Immature natural killer cell (primary cell): Measurements from ENCODE around the gene NELL1. TPM values are rescaled to one million over a fixed set of nuclear protein-coding genes. Genes with fewer than 3 reads are reported as not detected.

ENCODE experiments used
- DNase-seq, 3 donors: peaks; one replicate each; pipeline ENCODE4 v3.0.0; 2022; ENCODE audit warnings: mixed read lengths in 1 of 3
- H3K27ac Mint-ChIP-seq, 6 donors: one replicate each; pipeline ENCODE4 v1.8.0; 2020; ENCODE audit warnings: mixed read lengths in 6 of 6, mild to moderate bottlenecking in 5 of 6, inconsistent platforms in 4 of 6, moderate library complexity in 3 of 6
- H3K27me3 Mint-ChIP-seq, 3 donors: one replicate each; pipeline ENCODE4 v1.8.0; 2020 to 2021; ENCODE audit warnings: low read depth in 3 of 3, mild to moderate bottlenecking in 3 of 3, mixed read lengths in 3 of 3, moderate library complexity in 3 of 3, inconsistent platforms in 1 of 3
- H3K36me3 Mint-ChIP-seq, 3 donors: one replicate each; pipeline ENCODE4 v1.8.0; 2020; ENCODE audit warnings: mixed read lengths in 3 of 3, inconsistent platforms in 2 of 3, mild to moderate bottlenecking in 2 of 3
- H3K4me1 Mint-ChIP-seq, 2 donors: one replicate each; pipeline ENCODE4 v1.8.0; 2020; ENCODE audit warnings: inconsistent platforms in 2 of 2, mild to moderate bottlenecking in 2 of 2, mixed read lengths in 2 of 2, moderate library complexity in 1 of 2
- H3K4me3 Mint-ChIP-seq, 5 donors: one replicate each; pipeline ENCODE4 v1.8.0; 2020; ENCODE audit warnings: mild to moderate bottlenecking in 5 of 5, mixed read lengths in 5 of 5, inconsistent platforms in 3 of 5, moderate library complexity in 3 of 5
- H3K9me3 Mint-ChIP-seq, 6 donors: one replicate each; pipeline ENCODE4 v1.8.0; 2020; ENCODE audit warnings: mild to moderate bottlenecking in 6 of 6, mixed read lengths in 6 of 6, inconsistent platforms in 4 of 6, moderate library complexity in 3 of 6
- polyA plus RNA-seq, 3 donors: library from polyadenylated mRNA; unstranded; fragments of 300-500 nt; fragmentation: Illumina TruSeq; gene quantifications; one replicate each; pipeline ENCODE4 v1.2.3, GENCODE V29; 2021

The NELL1 gene
- polyA plus RNA-seq, 3 donors from 2014 or later = not detected

DNA sequence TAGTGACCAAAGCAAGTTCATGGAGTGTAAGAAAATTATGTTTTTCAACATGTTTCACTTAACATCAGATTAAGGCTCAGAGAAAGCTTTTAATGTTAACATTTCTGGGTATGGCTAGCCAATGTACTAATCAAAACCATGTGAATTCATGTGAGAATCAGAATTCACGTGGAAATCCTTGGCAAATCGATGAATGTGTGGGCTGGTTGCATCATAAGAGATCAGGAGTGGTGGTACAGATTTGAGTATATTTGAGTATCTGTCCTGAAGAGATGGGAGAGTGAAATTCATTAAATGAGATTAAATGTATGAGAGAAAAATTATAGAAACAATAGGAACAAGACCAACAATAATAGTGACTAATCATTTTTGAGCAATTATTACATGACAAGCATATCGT is 884.9 kb downstream of the NELL1 start:
- H3K36me3 Mint-ChIP-seq = no peaks in the 10 kb centered on the region
- no peak for DNase-seq
- peaks cover 0 to 40% (median 12%) of the 10 kb centered on the region in 6 donors for H3K9me3 Mint-ChIP-seq
- H3K27me3 Mint-ChIP-seq = no peaks in the 10 kb centered on the region
- no peaks in the 10 kb centered on the region for H3K4me1 Mint-ChIP-seq
- no peak overlapping the region for H3K4me3 Mint-ChIP-seq
- no peak overlapping the region for H3K27ac Mint-ChIP-seq

DNA sequence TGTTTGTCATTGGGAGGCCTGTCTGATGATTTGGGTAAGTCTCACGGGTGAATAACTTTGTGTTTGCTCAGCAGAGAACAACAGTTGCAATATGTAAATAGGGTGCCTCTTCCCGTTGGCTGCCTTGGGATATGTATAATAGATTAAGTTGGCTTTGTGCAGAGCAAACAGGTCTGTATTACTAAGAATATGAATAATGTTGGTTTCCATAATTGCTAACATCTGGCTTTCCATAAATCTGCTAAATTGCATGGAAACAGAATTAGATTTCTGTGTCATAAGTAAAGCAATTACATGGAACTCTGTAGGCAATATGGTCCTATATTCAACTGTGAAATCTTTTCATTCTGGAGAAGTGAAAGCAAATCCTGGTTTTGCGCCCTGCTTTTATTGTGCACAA is 887.5 kb downstream of the NELL1 start:
- Mint-ChIP-seq H3K27me3 (no peaks in the 10 kb centered on the region), H3K36me3 (no peaks in the 10 kb centered on the region), H3K27ac (no peak overlapping the region), H3K4me1 (no peaks in the 10 kb centered on the region), H3K9me3 (peaks cover 2 to 41% (median 12%) of the 10 kb centered on the region in 6 donors), H3K4me3 (no peak overlapping the region)
- DNase-seq = no peak

DNA sequence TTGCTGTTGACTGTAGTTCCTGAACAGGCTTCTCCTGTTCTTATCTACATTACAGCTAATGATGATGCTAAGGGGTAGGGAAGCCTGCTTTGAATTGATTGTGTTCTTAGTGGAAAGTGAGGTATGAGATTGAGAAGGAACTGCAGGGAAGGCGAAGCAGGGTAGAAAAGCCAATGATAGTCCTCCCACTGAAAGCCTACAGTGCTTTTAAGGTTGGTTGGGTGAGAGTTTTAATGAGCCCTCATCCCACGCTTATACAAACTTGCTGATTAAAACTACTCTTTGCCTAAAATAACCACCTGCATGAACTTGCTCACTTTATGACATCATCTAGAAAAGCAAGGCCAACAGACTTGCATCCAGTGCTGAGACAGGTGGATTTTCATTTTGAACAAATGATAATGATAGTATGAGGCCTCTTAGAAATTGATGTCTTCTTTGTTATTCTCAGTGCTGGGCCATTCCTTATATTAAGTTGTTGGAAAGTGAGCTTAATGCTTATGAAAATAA is 891.1 kb downstream of the NELL1 start:
- Mint-ChIP-seq H3K4me3 (no peak overlapping the region), H3K4me1 (no peaks in the 10 kb centered on the region), H3K27ac (no peak overlapping the region), H3K9me3 (peaks cover 0 to 31% (median 10%) of the 10 kb centered on the region in 6 donors), H3K36me3 (no peaks in the 10 kb centered on the region), H3K27me3 (peaks cover 0 to 2% (median 0%) of the 10 kb centered on the region in 3 donors)
- DNase-seq = no peak

DNA sequence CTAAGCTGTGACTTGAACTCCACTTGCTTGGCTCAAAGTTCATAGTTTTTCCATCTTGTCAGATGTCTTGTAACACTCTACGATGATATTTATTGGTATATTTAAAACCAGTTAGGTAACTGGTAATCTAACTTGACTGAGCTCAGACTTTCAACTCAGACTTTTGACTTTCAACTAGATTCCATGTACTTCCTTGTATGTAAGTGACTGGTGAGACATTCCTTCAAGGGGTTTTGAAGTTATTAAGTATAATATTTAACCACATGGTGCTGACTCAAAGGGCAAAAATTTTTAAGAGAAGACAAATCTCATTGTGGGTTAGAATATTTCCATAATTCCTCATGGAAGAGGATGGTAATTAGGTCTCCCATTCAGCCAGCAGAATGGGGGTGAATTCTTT is 892.2 kb downstream of the NELL1 start:
- H3K4me1 Mint-ChIP-seq = no peaks in the 10 kb centered on the region

DNA sequence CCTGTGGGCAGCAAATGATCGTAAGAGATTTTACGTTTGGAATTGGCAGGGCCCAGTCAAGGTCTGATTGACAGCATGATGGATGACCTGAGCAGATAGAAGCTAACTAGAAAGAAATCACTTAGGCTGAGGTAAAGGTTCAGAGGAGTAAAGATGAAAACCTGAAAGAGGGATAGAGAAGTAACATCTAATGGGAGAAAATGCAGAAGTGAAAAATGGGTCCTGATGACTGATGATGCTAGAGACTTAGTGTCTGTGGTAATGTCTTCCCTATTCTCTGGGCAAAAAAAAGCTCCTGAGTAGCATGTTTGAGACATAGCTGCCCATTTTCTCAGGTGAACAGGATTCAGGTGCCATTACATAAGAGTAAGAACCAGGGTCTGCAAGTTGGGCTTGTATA is 894.7 kb downstream of the NELL1 start:
- no peak overlapping the region for H3K27ac Mint-ChIP-seq
- H3K9me3 Mint-ChIP-seq = peaks cover 0 to 32% (median 8%) of the 10 kb centered on the region in 6 donors
- no peaks in the 10 kb centered on the region for H3K36me3 Mint-ChIP-seq
- H3K4me3 Mint-ChIP-seq = no peak overlapping the region
- no peaks in the 10 kb centered on the region for H3K4me1 Mint-ChIP-seq
- H3K27me3 Mint-ChIP-seq = peaks cover 0 to 2% (median 0%) of the 10 kb centered on the region in 3 donors
- no peak for DNase-seq

More for the DNA sequence above, 892.2 kb downstream of the NELL1 start:
- Mint-ChIP-seq H3K27ac (no peak overlapping the region), H3K36me3 (no peaks in the 10 kb centered on the region), H3K4me3 (no peak overlapping the region), H3K27me3 (peaks cover 0 to 2% (median 0%) of the 10 kb centered on the region in 3 donors), H3K9me3 (peaks cover 0 to 38% (median 9%) of the 10 kb centered on the region in 6 donors)
- DNase-seq = no peak

DNA sequence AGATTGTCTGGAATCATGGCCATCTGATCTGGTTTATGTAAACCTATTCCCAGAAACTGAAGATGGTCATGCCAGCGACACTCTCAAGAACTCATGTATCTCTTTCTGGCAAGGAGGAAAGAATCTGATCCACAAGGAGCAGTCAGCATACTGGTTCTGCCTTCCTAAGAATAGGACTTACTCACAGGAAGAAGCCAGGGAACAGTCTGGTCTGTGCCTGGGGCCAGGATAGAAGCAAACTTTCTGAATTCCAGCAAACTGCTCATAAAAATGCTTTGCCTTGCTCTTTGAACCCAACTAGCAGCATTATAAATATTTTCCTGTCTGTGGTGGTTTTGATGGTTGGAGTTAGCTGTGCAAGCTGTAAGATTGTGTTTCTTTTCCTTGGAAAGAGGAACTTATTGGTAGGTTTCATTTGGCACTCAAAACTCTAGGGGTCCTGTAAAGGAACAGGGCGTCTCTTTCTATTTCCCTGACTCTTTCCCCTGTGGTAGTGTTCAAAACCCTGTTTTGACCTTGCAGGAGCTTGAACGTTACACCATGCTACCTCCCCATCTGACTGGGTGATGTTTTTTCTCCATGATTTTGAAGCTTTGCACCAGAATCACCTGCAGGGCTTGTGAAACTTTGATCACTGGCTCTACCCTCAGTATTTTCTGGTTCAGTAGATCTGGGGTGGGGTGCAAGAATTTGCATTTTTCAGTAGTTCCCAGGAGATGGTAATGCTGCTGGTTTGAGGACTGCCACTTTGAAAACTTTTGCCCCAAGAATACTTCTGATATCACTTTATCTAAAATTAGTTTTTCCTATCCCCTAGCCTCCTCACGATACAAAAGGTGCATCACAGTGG is 895.7 kb downstream of the NELL1 start:
- no peak for DNase-seq
- peaks cover 0 to 2% (median 0%) of the 10 kb centered on the region in 3 donors for H3K27me3 Mint-ChIP-seq
- H3K27ac Mint-ChIP-seq = no peak overlapping the region
- no peaks in the 10 kb centered on the region for H3K4me1 Mint-ChIP-seq
- no peaks in the 10 kb centered on the region for H3K36me3 Mint-ChIP-seq
- H3K9me3 Mint-ChIP-seq = peaks cover 0 to 37% (median 9%) of the 10 kb centered on the region in 6 donors
- no peak overlapping the region for H3K4me3 Mint-ChIP-seq

DNA sequence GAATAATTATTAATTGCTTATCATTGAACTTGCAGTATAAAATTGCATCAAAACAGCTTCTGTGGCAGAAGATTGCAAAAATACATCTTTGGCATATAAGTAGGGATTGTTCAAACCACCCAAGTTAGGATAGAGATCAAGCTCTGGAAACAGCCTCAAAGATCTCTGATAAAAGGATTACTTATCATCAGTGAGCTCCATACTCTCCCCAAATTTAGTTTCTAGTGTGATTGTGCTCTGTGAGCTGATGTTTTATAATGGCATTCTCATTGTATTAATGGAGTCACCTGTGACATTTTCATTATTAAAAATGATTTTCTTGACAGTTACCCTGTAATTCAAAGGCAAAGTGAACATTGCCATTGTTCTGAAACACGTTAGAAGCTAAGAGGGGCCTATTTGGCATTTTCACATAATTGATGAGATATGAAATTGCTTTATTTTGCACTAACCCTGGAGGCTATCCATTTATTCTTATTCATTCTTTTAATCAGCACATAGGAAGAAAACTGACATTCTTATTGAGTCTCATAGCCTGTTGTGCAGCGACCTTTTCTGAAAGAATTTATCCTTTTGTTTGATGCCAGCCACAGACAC is 897.2 kb downstream of the NELL1 start:
- Mint-ChIP-seq H3K36me3 (no peaks in the 10 kb centered on the region), H3K27me3 (peaks cover 0 to 2% (median 0%) of the 10 kb centered on the region in 3 donors), H3K27ac (no peak overlapping the region), H3K4me3 (no peak overlapping the region), H3K4me1 (no peaks in the 10 kb centered on the region), H3K9me3 (peaks cover 0 to 31% (median 8%) of the 10 kb centered on the region in 6 donors)
- DNase-seq = no peak

DNA sequence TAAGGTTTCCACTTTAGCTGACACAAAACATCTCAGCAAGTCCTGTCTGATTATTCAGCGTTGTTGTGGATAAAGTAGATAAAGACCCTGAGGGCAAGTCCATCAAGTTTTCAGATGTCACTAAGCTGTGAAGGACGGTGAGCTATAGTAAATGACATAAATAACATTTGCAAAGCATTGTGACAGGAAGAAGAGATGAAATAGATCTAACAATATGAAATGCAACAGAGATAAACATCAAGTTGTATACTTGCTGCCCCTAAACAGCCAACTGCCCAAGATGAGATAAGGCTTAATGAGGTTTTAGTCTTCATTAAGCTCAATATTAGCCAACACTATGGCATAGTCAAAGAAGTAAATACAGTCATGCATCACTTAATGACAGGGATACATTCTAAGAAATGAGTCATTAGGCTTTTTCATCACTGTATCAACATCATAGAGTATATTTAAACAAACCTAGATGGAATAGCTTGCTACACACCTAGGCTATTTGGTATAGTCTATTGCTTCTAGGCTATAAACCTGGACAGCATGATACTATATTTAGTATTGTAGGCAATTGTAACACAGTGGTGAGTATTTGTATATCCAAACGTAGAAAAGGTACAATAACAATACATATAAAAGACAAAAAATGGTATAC is 898.4 kb downstream of the NELL1 start:
- no peaks in the 10 kb centered on the region for H3K36me3 Mint-ChIP-seq
- peaks cover 0 to 39% (median 8%) of the 10 kb centered on the region in 6 donors for H3K9me3 Mint-ChIP-seq
- no peak for DNase-seq
- no peaks in the 10 kb centered on the region for H3K4me1 Mint-ChIP-seq
- H3K4me3 Mint-ChIP-seq = no peak overlapping the region
- H3K27me3 Mint-ChIP-seq = peaks cover 0 to 2% (median 0%) of the 10 kb centered on the region in 3 donors
- no peak overlapping the region for H3K27ac Mint-ChIP-seq

DNA sequence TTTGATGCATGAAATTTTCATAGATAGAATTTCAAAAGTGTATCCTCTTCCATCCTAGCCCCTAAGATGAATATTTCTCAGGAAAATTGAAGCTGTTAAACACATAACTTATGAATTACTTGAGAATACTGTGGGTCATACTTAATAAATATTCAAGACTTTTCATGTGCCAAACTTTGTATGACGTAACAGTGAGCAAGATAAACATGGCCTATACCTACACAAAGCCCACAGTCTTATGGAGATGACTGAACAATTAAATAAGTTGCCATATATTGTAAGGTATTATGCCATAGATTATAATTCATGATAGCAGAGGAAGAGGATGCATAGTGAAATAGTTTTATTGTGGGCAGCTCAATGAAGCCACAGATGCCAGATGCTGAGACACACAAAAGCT is 902.8 kb downstream of the NELL1 start:
- H3K4me3 Mint-ChIP-seq = no peak overlapping the region
- H3K9me3 Mint-ChIP-seq = peaks cover 2 to 27% (median 6%) of the 10 kb centered on the region in 6 donors
- DNase-seq = no peak
- H3K36me3 Mint-ChIP-seq = no peaks in the 10 kb centered on the region
- H3K27me3 Mint-ChIP-seq = no peaks in the 10 kb centered on the region
- no peaks in the 10 kb centered on the region for H3K4me1 Mint-ChIP-seq
- no peak overlapping the region for H3K27ac Mint-ChIP-seq

DNA sequence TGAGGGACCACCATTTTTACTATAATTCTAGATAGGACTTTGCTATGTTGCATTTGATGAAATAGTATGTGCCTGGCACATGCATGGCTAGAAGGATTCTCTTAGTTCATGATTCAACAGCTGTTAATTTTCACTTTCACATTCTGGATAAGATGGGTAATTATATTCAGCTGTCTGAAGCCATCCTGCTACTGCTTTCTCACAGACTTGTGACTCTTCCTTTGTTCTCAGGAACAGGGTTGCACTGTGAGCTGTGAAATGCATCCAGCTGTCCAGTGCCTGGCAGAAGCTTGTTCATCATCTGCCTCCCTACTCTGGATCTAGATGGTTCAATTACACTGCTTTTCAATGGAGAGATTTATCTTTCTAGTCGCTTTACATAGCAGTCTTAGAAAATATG is 913.4 kb downstream of the NELL1 start:
- Mint-ChIP-seq H3K4me1 (no peaks in the 10 kb centered on the region), H3K4me3 (no peak overlapping the region), H3K27me3 (peaks cover 0 to 4% (median 1%) of the 10 kb centered on the region in 3 donors), H3K9me3 (peaks cover 1 to 32% (median 14%) of the 10 kb centered on the region in 6 donors), H3K36me3 (no peaks in the 10 kb centered on the region), H3K27ac (no peak overlapping the region)
- no peak for DNase-seq

DNA sequence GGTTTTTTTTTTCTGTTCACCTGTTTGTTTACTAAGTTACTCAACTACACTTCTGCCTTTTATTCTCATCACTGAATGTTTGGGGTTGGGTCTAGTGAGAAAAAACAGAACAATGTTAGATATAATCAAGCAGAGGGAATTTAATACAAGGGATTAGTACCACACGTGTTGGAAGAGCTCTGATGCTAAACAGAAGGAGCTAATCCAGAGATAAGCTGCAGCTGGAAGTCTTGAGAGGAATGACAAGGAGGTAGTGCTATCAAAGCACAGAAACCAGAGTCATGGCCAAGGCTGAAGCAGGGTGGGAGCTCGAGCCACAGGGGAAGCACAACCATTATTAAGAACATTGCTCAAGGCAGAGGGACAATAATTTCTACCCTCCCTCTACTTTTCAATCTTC is 919.4 kb downstream of the NELL1 start:
- Mint-ChIP-seq H3K36me3 (peaks cover 0 to 6% (median 0%) of the 10 kb centered on the region in 3 donors), H3K4me3 (no peak overlapping the region), H3K4me1 (no peaks in the 10 kb centered on the region), H3K27ac (no peak overlapping the region), H3K27me3 (peaks cover 0 to 2% (median 2%) of the 10 kb centered on the region in 3 donors), H3K9me3 (peaks cover 8 to 37% (median 17%) of the 10 kb centered on the region in 6 donors)
- no peak for DNase-seq

DNA sequence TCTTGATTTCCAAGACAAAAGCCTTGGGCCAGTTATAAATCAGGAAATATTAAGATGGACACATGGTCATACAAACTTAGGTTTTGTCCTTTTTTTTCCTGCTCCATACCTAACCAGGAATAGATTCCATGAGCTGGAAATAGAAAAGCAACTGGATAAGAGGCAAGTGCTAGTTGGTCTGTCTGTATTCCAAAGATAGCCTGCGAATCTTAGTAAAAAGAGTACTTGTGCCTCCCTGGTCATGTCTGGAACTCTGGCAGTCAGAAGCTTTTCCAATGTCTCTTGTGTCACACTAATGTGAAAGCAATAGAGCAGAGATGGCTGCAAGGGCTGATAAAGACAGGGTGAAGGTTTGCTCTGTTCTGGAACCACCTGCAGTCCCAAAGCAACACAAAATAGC is 933.3 kb downstream of the NELL1 start:
- Mint-ChIP-seq H3K36me3 (no peaks in the 10 kb centered on the region), H3K9me3 (peaks cover 3 to 21% (median 10%) of the 10 kb centered on the region in 6 donors), H3K4me3 (no peak overlapping the region), H3K27me3 (no peaks in the 10 kb centered on the region), H3K27ac (no peak overlapping the region), H3K4me1 (no peaks in the 10 kb centered on the region)
- DNase-seq = no peak

DNA sequence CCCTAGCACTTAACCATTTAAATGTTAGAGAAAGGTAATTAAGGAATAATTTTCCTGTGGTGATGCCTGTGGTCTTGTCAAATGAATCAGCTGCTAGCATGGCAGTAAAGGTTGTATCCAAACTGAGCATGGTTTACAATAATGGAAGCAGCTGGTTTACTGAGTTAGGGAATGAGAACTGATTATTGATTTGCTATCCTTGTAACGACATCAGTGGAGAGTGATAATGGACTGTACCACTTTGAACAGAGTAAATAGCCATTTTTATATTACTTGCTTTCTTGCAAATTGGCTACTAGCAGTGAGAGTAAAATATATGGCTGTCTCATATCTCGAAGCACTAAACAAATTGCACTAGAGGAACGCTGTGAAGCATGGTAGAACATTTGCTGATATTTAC is 934.5 kb downstream of the NELL1 start:
- peaks cover 3 to 21% (median 7%) of the 10 kb centered on the region in 6 donors for H3K9me3 Mint-ChIP-seq
- no peaks in the 10 kb centered on the region for H3K4me1 Mint-ChIP-seq
- DNase-seq = no peak
- no peak overlapping the region for H3K27ac Mint-ChIP-seq
- H3K36me3 Mint-ChIP-seq = no peaks in the 10 kb centered on the region
- H3K4me3 Mint-ChIP-seq = no peak overlapping the region
- no peaks in the 10 kb centered on the region for H3K27me3 Mint-ChIP-seq

DNA sequence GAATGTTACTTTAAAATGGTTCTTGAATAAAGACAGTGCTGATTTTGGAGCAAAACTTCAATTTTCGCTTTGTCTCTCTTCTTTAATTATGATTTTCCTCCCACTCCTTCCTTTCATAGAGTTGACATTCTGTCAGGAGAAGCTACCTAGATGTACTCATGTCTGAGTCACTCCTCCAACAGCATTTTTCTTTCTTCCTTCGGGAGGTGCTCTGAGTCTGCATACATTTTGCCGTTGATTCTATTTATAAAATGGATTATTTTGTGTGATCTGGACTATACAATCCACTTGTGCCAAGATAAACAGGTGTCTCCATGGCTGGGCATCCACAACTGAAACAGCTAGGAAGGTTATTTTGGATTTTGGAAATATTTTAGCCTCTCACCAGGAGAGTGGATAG is 935.2 kb downstream of the NELL1 start:
- H3K27ac Mint-ChIP-seq = no peak overlapping the region
- H3K4me1 Mint-ChIP-seq = no peaks in the 10 kb centered on the region
- H3K27me3 Mint-ChIP-seq = no peaks in the 10 kb centered on the region
- H3K4me3 Mint-ChIP-seq = no peak overlapping the region
- DNase-seq = no peak
- H3K9me3 Mint-ChIP-seq = peaks cover 3 to 21% (median 7%) of the 10 kb centered on the region in 6 donors
- H3K36me3 Mint-ChIP-seq = no peaks in the 10 kb centered on the region
